D721Med (cell line): ENCODE results near the gene PMIS2.
A peak's percentile ranks its signal among the peaks of the same experiment; 100 is the strongest.

Source experiments
- DNase-seq: peaks from one replicate; pipeline ENCODE4 v3.0.0; 2011; ENCODE audit warnings: low spot score; ENCODE audit not compliant: insufficient read length
- FAIRE-seq: peaks from 2 replicates; lab custom pipeline; 2011; peaks lifted over from hg19 to GRCh38; lab: Jason Lieb, UNC
- CTCF ChIP-seq: IDR thresholded peaks from 2 replicates; pipeline ENCODE4 v1.5.1; 2012; ENCODE audit warnings: mild to moderate bottlenecking, control low read depth; ENCODE audit not compliant: insufficient read depth; ENCODE audit errors: missing control alignments

PMIS2 gene

GRCh38 chr19:35609851-35610353, 23.9 kb downstream of the PMIS2 start:
- no peak for TF ChIP-seq CTCF

GRCh38 chr19:35612224-35612558, 26.2 kb downstream of the PMIS2 start:
- no peak for TF ChIP-seq CTCF
- DNase-seq = no peak
- FAIRE-seq = no peak

More at GRCh38 chr19:35609851-35610353, 23.9 kb downstream of the PMIS2 start:
- DNase-seq (no peak), FAIRE-seq (no peak)

GRCh38 chr19:35612559-35613321, 26.8 kb downstream of the PMIS2 start, which contains the start of gene HAUS5:
Gene HAUS5 (plus strand): TSS chr19:35612735. CDS start chr19:35612795, 60 bp downstream.
- FAIRE-seq (no peak), DNase-seq (peak; percentile 85)
- no peak for TF ChIP-seq CTCF

GRCh38 chr19:35613574-35613973, 27.6 kb downstream of the PMIS2 start:
- DNase-seq (no peak), FAIRE-seq (no peak)
- no peak for TF ChIP-seq CTCF

- FAIRE-seq = no peak
- DNase-seq = no peak
- no peak for TF ChIP-seq CTCF
Measured at GRCh38 chr19:35615036-35615435, 29.1 kb downstream of the PMIS2 start.

- DNase-seq (no peak), FAIRE-seq (no peak)
- TF ChIP-seq CTCF = no peak
Measured at GRCh38 chr19:35618857-35619256, 32.9 kb downstream of the PMIS2 start.

- no peak for DNase-seq
- no peak for FAIRE-seq
- TF ChIP-seq CTCF = no peak
Measured at GRCh38 chr19:35619290-35619923, 33.4 kb downstream of the PMIS2 start.
